ENCODE measurements around the gene WDR59.
"Not testable (repeated sequence)": the region's sequence is repeated elsewhere in the genome, so short reads cannot be mapped to it uniquely, and the experiment has no call there.

WDR59 gene

GRCh38 chr16:74843381-74844035 lies 141.4 kb downstream of the WDR59 start:
- not testable (repeated sequence) for H3K27ac ChIP-seq (ENCODE audit: insufficient read depth, low read depth, low read length, poor library complexity, severe bottlenecking)
- WGBS, 2 experiments, result 86 to 87% methylated on average over 14 of the region's 14 CpGs

GRCh38 chr16:74842413-74842812 lies 142.5 kb downstream of the WDR59 start:
- Histone ChIP-seq H3K27me3 (ENCODE audit: control insufficient read depth, insufficient read depth, low read length, poor library complexity, severe bottlenecking) (no peaks in the 10 kb centered on the region), H3K4me1 (ENCODE audit: control insufficient read depth, insufficient read depth, low read length) (no peaks in the 10 kb centered on the region), H3K9me3 (ENCODE audit: control insufficient read depth, low read length) (no peaks in the 10 kb centered on the region), H3K36me3 (ENCODE audit: control insufficient read depth, insufficient read depth, low read length) (no peaks in the 10 kb centered on the region), H3K4me3 (ENCODE audit: insufficient read depth, low read depth, low read length) (no peak overlapping the region), H3K27ac (ENCODE audit: insufficient read depth, low read depth, low read length, poor library complexity, severe bottlenecking) (no peak overlapping the region)
- 89% methylated on average over 6 of the region's 6 CpGs for WGBS, 2 experiments

More at GRCh38 chr16:74843381-74844035, 141.4 kb downstream of the WDR59 start:
- H3K36me3 ChIP-seq (ENCODE audit: control insufficient read depth, insufficient read depth, low read length); H3K4me1 ChIP-seq (ENCODE audit: control insufficient read depth, insufficient read depth, low read length); H3K27me3 ChIP-seq (ENCODE audit: control insufficient read depth, insufficient read depth, low read length, poor library complexity, severe bottlenecking); H3K4me3 ChIP-seq (ENCODE audit: insufficient read depth, low read depth, low read length); H3K9me3 ChIP-seq (ENCODE audit: control insufficient read depth, low read length): not testable (repeated sequence)

GRCh38 chr16:74841904-74842303 lies 143.0 kb downstream of the WDR59 start:
- Histone ChIP-seq H3K4me3 (ENCODE audit: insufficient read depth, low read depth, low read length) (no peak overlapping the region), H3K9me3 (ENCODE audit: control insufficient read depth, low read length) (no peaks in the 10 kb centered on the region), H3K27me3 (ENCODE audit: control insufficient read depth, insufficient read depth, low read length, poor library complexity, severe bottlenecking) (no peaks in the 10 kb centered on the region), H3K4me1 (ENCODE audit: control insufficient read depth, insufficient read depth, low read length) (no peaks in the 10 kb centered on the region), H3K36me3 (ENCODE audit: control insufficient read depth, insufficient read depth, low read length) (no peaks in the 10 kb centered on the region), H3K27ac (ENCODE audit: insufficient read depth, low read depth, low read length, poor library complexity, severe bottlenecking) (no peak overlapping the region)
- 90% methylated on average over 3 of the region's 3 CpGs for WGBS, 2 experiments

- Histone ChIP-seq H3K4me3 (ENCODE audit: insufficient read depth, low read depth, low read length) (no peak overlapping the region), H3K27ac (ENCODE audit: insufficient read depth, low read depth, low read length, poor library complexity, severe bottlenecking) (no peak overlapping the region), H3K4me1 (ENCODE audit: control insufficient read depth, insufficient read depth, low read length) (no peaks in the 10 kb centered on the region), H3K27me3 (ENCODE audit: control insufficient read depth, insufficient read depth, low read length, poor library complexity, severe bottlenecking) (no peaks in the 10 kb centered on the region), H3K9me3 (ENCODE audit: control insufficient read depth, low read length) (no peaks in the 10 kb centered on the region), H3K36me3 (ENCODE audit: control insufficient read depth, insufficient read depth, low read length) (no peaks in the 10 kb centered on the region)
- 83 to 90% methylated on average over 2 of the region's 2 CpGs for WGBS, 2 experiments
These were observed 143.5 kb downstream of the WDR59 start for GRCh38 chr16:74841469-74841868.

- Histone ChIP-seq H3K36me3 (ENCODE audit: control insufficient read depth, insufficient read depth, low read length) (no peaks in the 10 kb centered on the region), H3K4me1 (ENCODE audit: control insufficient read depth, insufficient read depth, low read length) (no peaks in the 10 kb centered on the region), H3K9me3 (ENCODE audit: control insufficient read depth, low read length) (no peaks in the 10 kb centered on the region), H3K27me3 (ENCODE audit: control insufficient read depth, insufficient read depth, low read length, poor library complexity, severe bottlenecking) (no peaks in the 10 kb centered on the region), H3K4me3 (ENCODE audit: insufficient read depth, low read depth, low read length) (no peak overlapping the region), H3K27ac (ENCODE audit: insufficient read depth, low read depth, low read length, poor library complexity, severe bottlenecking) (no peak overlapping the region)
- WGBS, 2 experiments, result 82 to 86% methylated on average over 4 of the region's 4 CpGs
These were observed 147.9 kb downstream of the WDR59 start for GRCh38 chr16:74837056-74837455.

GRCh38 chr16:74836111-74836671 lies 148.7 kb downstream of the WDR59 start:
- H3K27ac ChIP-seq (ENCODE audit: insufficient read depth, low read depth, low read length, poor library complexity, severe bottlenecking), result no peak overlapping the region
- no peaks in the 10 kb centered on the region for H3K9me3 ChIP-seq (ENCODE audit: control insufficient read depth, low read length)
- H3K36me3 ChIP-seq (ENCODE audit: control insufficient read depth, insufficient read depth, low read length), result no peaks in the 10 kb centered on the region
- 87 to 91% methylated on average over 8 of the region's 8 CpGs for WGBS, 2 experiments
- no peak overlapping the region for H3K4me3 ChIP-seq (ENCODE audit: insufficient read depth, low read depth, low read length)
- no peaks in the 10 kb centered on the region for H3K4me1 ChIP-seq (ENCODE audit: control insufficient read depth, insufficient read depth, low read length)
- no peaks in the 10 kb centered on the region for H3K27me3 ChIP-seq (ENCODE audit: control insufficient read depth, insufficient read depth, low read length, poor library complexity, severe bottlenecking)

- Histone ChIP-seq H3K9me3 (ENCODE audit: control insufficient read depth, low read length) (no peaks in the 10 kb centered on the region), H3K4me3 (ENCODE audit: insufficient read depth, low read depth, low read length) (no peak overlapping the region), H3K27me3 (ENCODE audit: control insufficient read depth, insufficient read depth, low read length, poor library complexity, severe bottlenecking) (no peaks in the 10 kb centered on the region), H3K36me3 (ENCODE audit: control insufficient read depth, insufficient read depth, low read length) (no peaks in the 10 kb centered on the region), H3K27ac (ENCODE audit: insufficient read depth, low read depth, low read length, poor library complexity, severe bottlenecking) (no peak overlapping the region), H3K4me1 (ENCODE audit: control insufficient read depth, insufficient read depth, low read length) (no peaks in the 10 kb centered on the region)
- WGBS, 2 experiments, result 88 to 95% methylated on average over 5 of the region's 5 CpGs
These were observed 152.7 kb downstream of the WDR59 start for GRCh38 chr16:74832228-74832627.

GRCh38 chr16:74831467-74831866 lies 153.5 kb downstream of the WDR59 start:
- H3K9me3 ChIP-seq (ENCODE audit: control insufficient read depth, low read length), result no peaks in the 10 kb centered on the region
- no peaks in the 10 kb centered on the region for H3K27me3 ChIP-seq (ENCODE audit: control insufficient read depth, insufficient read depth, low read length, poor library complexity, severe bottlenecking)
- H3K4me1 ChIP-seq (ENCODE audit: control insufficient read depth, insufficient read depth, low read length), result no peaks in the 10 kb centered on the region
- no peak overlapping the region for H3K4me3 ChIP-seq (ENCODE audit: insufficient read depth, low read depth, low read length)
- 89 to 90% methylated on average over 5 of the region's 5 CpGs for WGBS, 2 experiments
- H3K27ac ChIP-seq (ENCODE audit: insufficient read depth, low read depth, low read length, poor library complexity, severe bottlenecking), result no peak overlapping the region
- no peaks in the 10 kb centered on the region for H3K36me3 ChIP-seq (ENCODE audit: control insufficient read depth, insufficient read depth, low read length)

GRCh38 chr16:74830648-74831047 lies 154.3 kb downstream of the WDR59 start:
- Histone ChIP-seq H3K36me3 (ENCODE audit: control insufficient read depth, insufficient read depth, low read length) (no peaks in the 10 kb centered on the region), H3K4me3 (ENCODE audit: insufficient read depth, low read depth, low read length) (no peak overlapping the region), H3K9me3 (ENCODE audit: control insufficient read depth, low read length) (no peaks in the 10 kb centered on the region), H3K27ac (ENCODE audit: insufficient read depth, low read depth, low read length, poor library complexity, severe bottlenecking) (no peak overlapping the region), H3K4me1 (ENCODE audit: control insufficient read depth, insufficient read depth, low read length) (no peaks in the 10 kb centered on the region), H3K27me3 (ENCODE audit: control insufficient read depth, insufficient read depth, low read length, poor library complexity, severe bottlenecking) (no peaks in the 10 kb centered on the region)
- 80 to 91% methylated on average over 3 of the region's 3 CpGs for WGBS, 2 experiments

GRCh38 chr16:74829637-74830036 lies 155.3 kb downstream of the WDR59 start:
- H3K36me3 ChIP-seq (ENCODE audit: control insufficient read depth, insufficient read depth, low read length), result no peaks in the 10 kb centered on the region
- 95 to 96% methylated on average over 4 of the region's 5 CpGs for WGBS, 2 experiments
- no peaks in the 10 kb centered on the region for H3K27me3 ChIP-seq (ENCODE audit: control insufficient read depth, insufficient read depth, low read length, poor library complexity, severe bottlenecking)
- no peaks in the 10 kb centered on the region for H3K9me3 ChIP-seq (ENCODE audit: control insufficient read depth, low read length)
- no peak overlapping the region for H3K4me3 ChIP-seq (ENCODE audit: insufficient read depth, low read depth, low read length)
- H3K4me1 ChIP-seq (ENCODE audit: control insufficient read depth, insufficient read depth, low read length), result no peaks in the 10 kb centered on the region
- H3K27ac ChIP-seq (ENCODE audit: insufficient read depth, low read depth, low read length, poor library complexity, severe bottlenecking), result no peak overlapping the region

Measured in ectodermal cell (in vitro differentiated cells).